ENCODE data around the gene DGKH.
"Not testable (repeated sequence)": the region's sequence is repeated elsewhere in the genome, so short reads cannot be mapped to it uniquely, and the experiment has no call there.

DGKH gene

DNA sequence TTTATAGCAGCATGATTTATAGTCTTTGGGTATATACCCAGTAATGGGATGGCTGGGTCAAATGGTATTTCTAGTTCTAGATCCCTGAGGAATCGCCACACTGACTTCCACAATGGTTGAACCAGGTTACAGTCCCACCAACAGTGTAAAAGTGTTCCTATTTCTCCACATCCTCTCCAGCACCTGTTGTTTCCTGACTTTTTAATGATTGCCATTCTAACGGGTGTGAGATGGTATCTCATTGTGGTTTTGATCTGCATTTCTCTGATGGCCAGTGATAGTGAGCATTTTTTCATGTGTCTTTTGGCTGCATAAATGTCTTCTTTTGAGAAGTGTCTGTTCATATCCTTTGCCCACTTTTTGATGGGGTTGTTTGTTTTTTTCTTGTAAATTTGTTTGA lies 114.9 kb downstream of the DGKH start:
- not testable (repeated sequence) for DNase-seq (ENCODE audit: low read depth)

GRCh38 chr13:42163910-42164309 lies 115.5 kb downstream of the DGKH start:
- DNase-seq (ENCODE audit: low read depth): not testable (repeated sequence)

DNA sequence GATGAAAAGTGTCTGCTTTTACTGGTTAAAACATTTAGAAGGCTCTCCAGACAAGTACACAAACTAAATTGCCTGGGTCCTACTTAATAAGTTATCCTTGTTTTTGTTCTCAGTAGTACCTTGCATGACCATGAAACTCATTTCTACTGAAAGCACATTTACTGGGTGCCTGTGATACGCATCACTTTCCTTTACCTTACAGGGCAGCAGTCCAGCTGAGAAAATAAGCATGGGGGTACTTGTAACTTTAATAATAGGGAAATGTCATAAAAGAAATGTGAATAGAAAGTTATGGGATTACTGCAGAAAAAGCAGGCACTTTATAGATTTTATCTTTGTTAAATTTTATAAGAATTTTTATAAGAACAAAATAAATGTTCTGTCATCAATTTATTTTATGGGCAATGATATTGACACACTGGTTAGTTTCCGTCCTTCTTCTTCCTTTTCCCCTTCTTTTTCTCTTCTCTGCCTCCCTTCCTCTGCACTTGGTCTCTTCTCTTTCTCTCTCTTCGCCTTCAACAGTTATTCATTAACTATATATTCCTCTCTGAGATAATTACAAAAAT lies 116.2 kb downstream of the DGKH start:
- DNase-seq (ENCODE audit: low read depth): no peak

DNA sequence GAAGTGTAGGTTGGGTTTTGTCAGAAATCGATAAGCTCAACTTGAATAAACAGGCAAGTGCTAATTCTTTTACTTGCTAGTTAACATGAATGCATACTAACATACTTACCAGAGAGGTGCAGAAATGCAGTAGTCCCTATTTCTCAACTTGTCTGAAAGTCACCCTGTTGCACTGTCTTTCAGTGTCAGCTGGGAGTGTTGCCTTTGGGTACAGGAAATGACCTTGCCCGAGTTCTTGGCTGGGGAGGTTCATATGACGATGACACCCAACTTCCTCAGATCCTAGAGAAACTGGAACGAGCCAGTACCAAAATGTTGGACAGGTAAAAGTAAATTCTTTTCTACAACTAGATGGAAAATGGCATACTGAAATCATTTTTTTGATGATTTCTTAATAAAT lies 120.0 kb downstream of the DGKH start:
- DNase-seq (ENCODE audit: low read depth): no peak

DNA sequence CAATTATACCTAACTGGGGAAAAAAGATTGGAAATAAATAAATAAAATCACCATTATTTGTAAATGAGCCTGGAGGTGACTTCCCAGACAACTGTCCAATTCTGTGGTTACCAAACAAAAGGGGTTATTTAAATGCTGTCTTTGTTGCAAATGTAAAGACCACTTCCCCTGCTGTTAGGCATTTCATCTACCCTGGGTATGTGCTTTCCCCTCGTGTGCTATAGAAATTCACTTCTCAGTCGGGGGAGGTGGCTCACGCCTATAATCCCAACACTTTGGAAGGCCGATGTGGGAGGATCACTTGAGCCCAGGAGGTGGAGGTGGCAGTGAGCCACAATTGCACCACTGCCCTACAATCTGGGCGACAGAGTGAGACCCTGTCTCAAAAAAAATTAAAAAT lies 121.6 kb downstream of the DGKH start:
- no peak for DNase-seq (ENCODE audit: low read depth)

- DNase-seq (ENCODE audit: low read depth): no peak
Measured at GRCh38 chr13:42173789-42174343, 125.4 kb downstream of the DGKH start.

DNA sequence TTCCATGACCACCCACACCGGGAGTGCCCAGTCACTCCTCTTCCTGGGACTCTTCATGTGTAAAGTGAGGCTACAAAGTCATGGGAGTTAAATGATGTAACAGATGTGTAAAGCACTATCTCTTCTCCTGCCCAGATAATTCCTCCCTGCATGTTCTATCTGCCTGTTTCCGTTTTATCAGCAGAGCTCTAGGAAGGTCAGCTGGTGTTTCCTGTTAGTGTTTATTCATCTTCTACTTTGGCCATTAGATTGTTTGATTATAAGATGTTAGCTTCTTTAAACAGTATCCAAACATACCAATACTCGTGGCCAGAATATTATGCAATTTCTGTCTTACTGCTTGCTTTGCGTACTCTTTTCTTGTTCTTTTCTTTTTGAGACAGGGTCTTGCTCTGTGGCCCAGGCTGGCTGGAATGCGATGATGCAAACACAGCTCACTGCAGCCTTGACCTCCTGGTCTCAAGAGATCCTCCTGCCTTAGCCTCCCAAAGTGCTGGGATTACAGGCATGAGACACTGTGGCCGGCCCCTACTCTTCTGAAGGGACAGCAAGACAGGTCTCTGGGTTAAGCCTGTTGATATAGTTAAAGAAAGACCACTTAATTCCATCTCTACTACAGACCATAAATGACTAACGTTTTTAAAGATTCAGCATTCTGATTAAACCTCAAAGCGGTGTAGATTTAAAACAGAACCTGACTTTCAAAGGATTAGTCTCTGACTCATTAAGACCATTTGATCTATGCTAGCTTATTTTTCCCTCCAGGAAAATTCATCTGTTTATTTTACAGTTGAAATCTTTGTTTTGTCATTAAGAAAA lies 126.1 kb downstream of the DGKH start:
- DNase-seq (ENCODE audit: low read depth): no peak

DNA sequence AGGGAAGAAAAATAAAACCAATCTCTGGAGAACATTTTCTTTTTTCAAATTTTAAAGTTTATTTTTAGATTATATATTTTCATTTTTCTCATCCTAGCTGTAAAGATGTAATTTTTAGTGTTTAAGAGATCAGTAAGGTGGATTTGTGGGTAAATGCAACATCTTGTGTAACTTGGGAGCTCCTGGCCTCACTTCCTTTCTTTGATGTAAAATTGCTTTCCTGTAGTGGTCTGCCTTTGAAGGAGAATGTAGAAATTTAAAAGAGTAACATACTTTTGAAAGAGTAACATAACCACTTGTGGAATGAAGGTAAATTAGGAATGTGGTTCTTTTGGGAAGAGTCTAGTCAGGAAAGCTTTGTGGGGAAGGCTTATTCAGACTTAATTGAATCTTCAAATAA lies 127.8 kb downstream of the DGKH start:
- no peak for DNase-seq (ENCODE audit: low read depth)

- no peak for DNase-seq (ENCODE audit: low read depth)
Measured at GRCh38 chr13:42177189-42177588, 128.7 kb downstream of the DGKH start.

GRCh38 chr13:42181381-42181953 lies 133.0 kb downstream of the DGKH start:
- no peak for DNase-seq (ENCODE audit: low read depth)

- no peak for DNase-seq (ENCODE audit: low read depth)
Measured at GRCh38 chr13:42189061-42189460, 140.6 kb downstream of the DGKH start.

DNA sequence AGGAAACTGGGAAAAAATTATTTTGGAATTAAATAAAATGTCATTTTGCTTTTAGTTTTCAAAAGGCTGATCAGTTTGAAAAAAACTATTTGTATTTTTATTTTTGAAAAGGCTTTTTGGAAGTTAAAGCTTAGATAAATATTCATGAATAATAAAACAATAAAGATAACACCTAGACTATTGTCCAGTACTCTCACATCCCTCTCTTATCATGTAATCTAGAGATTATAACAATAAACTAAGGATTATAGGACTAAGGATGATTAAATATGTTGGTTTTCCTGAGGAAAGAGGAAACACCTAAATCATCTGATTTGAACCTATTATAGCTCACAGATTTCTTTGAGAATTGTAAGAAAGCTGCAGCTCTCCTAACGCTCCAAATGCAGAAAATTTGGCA lies 142.1 kb downstream of the DGKH start:
- no peak for DNase-seq (ENCODE audit: low read depth)

- DNase-seq (ENCODE audit: low read depth): no peak
Measured at GRCh38 chr13:42211704-42212464, 163.4 kb downstream of the DGKH start.

DNA sequence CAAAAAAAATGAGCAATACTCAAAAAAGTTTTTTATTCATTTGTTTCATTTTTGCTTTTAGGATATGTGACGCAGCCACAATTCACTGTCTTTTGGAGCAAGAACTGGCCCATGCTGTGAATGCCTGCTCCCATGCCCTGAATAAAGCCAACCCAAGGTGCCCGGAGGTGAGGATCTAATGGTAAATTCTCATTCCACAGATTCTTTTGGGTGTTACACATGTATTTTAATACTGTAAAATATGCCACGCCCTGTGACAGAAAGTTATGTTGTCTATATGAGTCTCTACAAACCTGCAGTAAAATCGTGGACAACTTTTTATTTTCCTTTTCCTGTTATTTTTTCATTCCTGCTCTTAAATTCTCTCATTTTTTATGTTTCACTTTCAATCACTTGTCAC lies 166.0 kb downstream of the DGKH start:
- no peak for DNase-seq (ENCODE audit: low read depth)

GRCh38 chr13:42215578-42216421 lies 167.4 kb downstream of the DGKH start:
- DNase-seq (ENCODE audit: low read depth): no peak

DNA sequence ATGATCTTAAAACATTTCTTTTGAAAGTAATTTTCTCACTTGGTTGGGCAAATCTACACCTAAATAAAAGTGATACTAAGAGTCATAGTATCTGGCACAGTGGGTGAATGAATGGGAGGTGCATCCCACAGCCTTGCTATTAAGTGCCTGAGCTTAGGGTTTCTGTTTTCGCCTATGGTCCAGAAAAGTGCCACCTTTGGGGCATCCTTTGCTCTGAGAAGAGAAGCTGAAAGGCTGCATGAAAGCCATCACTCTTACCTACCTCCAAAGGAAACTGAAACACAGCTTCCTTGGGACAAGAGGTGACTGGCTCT lies 167.9 kb downstream of the DGKH start:
- no peak for DNase-seq (ENCODE audit: low read depth)

DNA sequence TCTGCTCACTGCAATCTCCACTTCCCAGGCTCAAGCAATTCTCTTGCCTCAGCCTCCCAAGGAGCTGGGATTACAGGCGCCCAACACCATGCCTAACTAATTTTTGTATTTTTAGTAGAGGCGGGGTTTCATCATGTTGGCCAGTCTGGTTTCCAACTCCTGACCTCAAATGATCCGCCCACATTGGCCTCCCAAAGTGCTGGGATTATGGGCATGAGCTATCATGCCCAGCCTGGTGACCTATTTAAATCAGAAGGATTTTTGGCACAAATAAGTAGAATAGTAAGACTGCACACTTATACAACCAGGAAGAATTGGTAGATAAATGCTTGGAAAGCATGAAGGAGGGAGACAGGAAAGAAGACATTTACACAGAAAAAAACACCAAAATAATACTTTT lies 170.1 kb downstream of the DGKH start:
- DNase-seq (ENCODE audit: low read depth): no peak

DNA sequence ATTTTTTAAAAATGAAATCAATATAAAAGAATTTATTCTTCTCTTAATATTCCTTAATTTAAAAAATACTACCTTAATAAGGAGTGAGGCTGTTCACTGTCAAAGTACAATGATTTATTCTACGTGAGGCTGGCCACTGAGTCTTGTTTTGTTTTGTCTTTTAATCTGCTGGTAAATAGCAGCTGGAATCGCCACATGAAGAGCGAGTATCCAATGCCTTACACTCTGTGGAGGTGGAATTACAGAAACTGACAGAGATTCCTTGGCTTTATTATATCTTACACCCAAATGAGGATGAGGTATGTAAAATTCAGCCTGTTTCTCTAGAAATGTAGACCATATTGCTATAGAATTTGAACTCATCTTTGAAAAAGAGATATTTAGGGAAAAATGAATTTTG lies 170.6 kb downstream of the DGKH start:
- DNase-seq (ENCODE audit: low read depth): no peak

DNA sequence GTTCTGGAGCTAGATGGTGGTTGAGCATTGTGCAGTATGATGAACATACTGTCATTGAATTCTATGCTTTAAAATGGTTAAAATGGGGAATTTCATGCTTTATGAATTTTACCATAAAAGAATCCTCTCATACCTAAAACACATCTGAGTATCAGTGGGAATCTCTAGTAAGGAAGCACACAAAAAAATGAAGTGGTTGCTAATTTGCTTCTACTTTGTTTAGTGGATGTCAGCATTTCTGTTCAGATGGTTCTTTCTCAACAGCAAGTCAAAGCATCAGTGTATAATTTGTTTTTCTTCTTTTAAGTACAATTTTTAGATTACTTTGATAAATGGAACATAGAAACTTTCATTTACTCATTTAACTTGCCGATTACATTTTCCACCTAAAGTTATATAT lies 171.4 kb downstream of the DGKH start:
- no peak for DNase-seq (ENCODE audit: low read depth)

- no peak for DNase-seq (ENCODE audit: low read depth)
Measured at GRCh38 chr13:42221121-42221765, 172.8 kb downstream of the DGKH start.

- DNase-seq (ENCODE audit: low read depth): no peak
Measured at GRCh38 chr13:42223681-42224080, 175.2 kb downstream of the DGKH start.

Measured in stimulated activated CD8-positive, alpha-beta memory T cell treated with anti-CD3 and anti-CD28 coated beads, Interleukin-15, amount 100 ng/mL, for 24 hours (primary cell).